Endothelial cell of umbilical vein (primary cell): Measurements from ENCODE around the gene SPSB1. TPM values are rescaled to one million over a fixed set of nuclear protein-coding genes. Genes with fewer than 3 reads are reported as not detected.

Experiments
- BruUV-seq: library from RNA; stranded (reverse); fragments of 400-500 nt; replicated peaks from 2 replicates; lab custom pipeline; 2021; lab: Mats Ljungman, UMichigan
- CTCF ChIA-PET: fragments of 300-600, 350-600 bp; sonication (Branson Sonifier 250); formaldehyde crosslinking; loops from one replicate; lab custom pipeline; 2021; ENCODE audit warnings: antibody characterized with exemption, inconsistent platforms; lab: Charles Lee
- POLR2A ChIA-PET: fragments of 300-600, 350-600 bp; sonication (Branson Sonifier 250); formaldehyde crosslinking; loops from one replicate; lab custom pipeline; 2021; ENCODE audit warnings: antibody characterized with exemption, inconsistent platforms; lab: Charles Lee
- DNase-seq: peaks from one replicate; pipeline ENCODE4 v3.0.0-alpha.2; 2011; ENCODE audit warnings: low read depth, low spot score
- FAIRE-seq: peaks from 2 replicates; lab custom pipeline; 2011; peaks lifted over from hg19 to GRCh38; lab: Jason Lieb, UNC
- H2AFZ ChIP-seq: 2 replicates; pipeline ENCODE4 v1.6.0; 2012; ENCODE audit warnings: low read depth, low read length, control low read depth, inconsistent platforms
- H3K27ac ChIP-seq: 2 replicates; pipeline ENCODE4 v1.5.1; 2011; ENCODE audit warnings: low read depth, mild to moderate bottlenecking, control low read depth, low read length, moderate library complexity; ENCODE audit not compliant: insufficient read depth
- H3K27me3 ChIP-seq, 2 experiments: 2 replicates each; pipeline versions ENCODE4 v1.6.0 to v1.6.1; 2011; ENCODE audit warnings: low read length in 2 of 2, mixed read lengths in 1 of 2; ENCODE audit not compliant: control insufficient read depth in 2 of 2, insufficient read depth in 2 of 2
- H3K36me3 ChIP-seq, 2 experiments: 2 replicates in 1 of 2; 3 replicates in 1 of 2; pipeline ENCODE4 v1.5.1; 2011; ENCODE audit warnings: low read length in 2 of 2, mild to moderate bottlenecking in 1 of 2, moderate library complexity in 1 of 2; ENCODE audit not compliant: control insufficient read depth in 2 of 2, insufficient read depth in 2 of 2; ENCODE audit errors: extremely low read depth in 1 of 2
- H3K4me1 ChIP-seq: 3 replicates; pipeline ENCODE4 v1.5.1; 2011; ENCODE audit warnings: mild to moderate bottlenecking, low read length; ENCODE audit not compliant: control insufficient read depth, insufficient read depth; ENCODE audit errors: extremely low read depth
- H3K4me2 ChIP-seq: 2 replicates; pipeline ENCODE4 v1.6.1; 2011; ENCODE audit warnings: low read length, control low read depth, mixed read lengths; ENCODE audit not compliant: insufficient read depth
- H3K4me3 ChIP-seq, 3 experiments: fragments of 200-600 bp in 1 of 3; sonication (generic), shearing (Covaris generic) in 1 of 3; replicated peaks in 1 of 3; 2 replicates each; pipeline ENCODE4 v1.5.1; 2011 to 2016; ENCODE audit warnings: control low read depth in 3 of 3, low read length in 3 of 3, mild to moderate bottlenecking in 2 of 3, inconsistent platforms in 1 of 3, low read depth in 1 of 3, moderate library complexity in 1 of 3; ENCODE audit not compliant: insufficient read depth in 1 of 3
- H3K79me2 ChIP-seq: 2 replicates; pipeline ENCODE4 v1.6.0; 2012; ENCODE audit warnings: low read length, inconsistent platforms; ENCODE audit not compliant: control insufficient read depth, insufficient read depth
- H3K9ac ChIP-seq: replicated peaks from 2 replicates; pipeline ENCODE3; 2011; ENCODE audit warnings: low read length, control low read depth; ENCODE audit not compliant: insufficient read depth; ENCODE audit errors: extremely low read depth
- H3K9me1 ChIP-seq: replicated peaks from 3 replicates; pipeline ENCODE4 v1.6.0; 2011; ENCODE audit warnings: mild to moderate bottlenecking, low read length; ENCODE audit not compliant: control insufficient read depth, insufficient read depth; ENCODE audit errors: extremely low read depth
- H3K9me3 ChIP-seq: replicated peaks from 2 replicates; pipeline ENCODE4 v1.5.1; 2012; ENCODE audit warnings: low read length, inconsistent platforms; ENCODE audit not compliant: control insufficient read depth, insufficient read depth
- H4K20me1 ChIP-seq: replicated peaks from 2 replicates; pipeline ENCODE3; 2011; ENCODE audit warnings: mild to moderate bottlenecking, low read length; ENCODE audit not compliant: control insufficient read depth, insufficient read depth; ENCODE audit errors: extremely low read depth
- EZH2 ChIP-seq: IDR thresholded peaks from 2 replicates; pipeline ENCODE4 v1.6.1; 2012; ENCODE audit warnings: borderline replicate concordance, low read depth, mild to moderate bottlenecking, moderate library complexity, low read length, inconsistent platforms; ENCODE audit not compliant: severe bottlenecking
- FOS ChIP-seq: IDR thresholded peaks from 2 replicates; pipeline ENCODE4 v1.6.1; 2011; ENCODE audit warnings: mild to moderate bottlenecking, low read length, moderate library complexity, borderline replicate concordance; ENCODE audit not compliant: insufficient read depth
- GATA2 ChIP-seq: IDR thresholded peaks from 2 replicates; pipeline ENCODE4 v1.7.0; 2011; ENCODE audit warnings: low read depth, mild to moderate bottlenecking, moderate library complexity, mixed read lengths, low read length; ENCODE audit not compliant: insufficient read length, insufficient read depth
- JUN ChIP-seq: IDR thresholded peaks from 2 replicates; pipeline ENCODE4 v1.6.1; 2011; ENCODE audit warnings: borderline replicate concordance, low read depth; ENCODE audit not compliant: insufficient read length, insufficient read depth
- MYC ChIP-seq: IDR thresholded peaks from one replicate; pipeline ENCODE4 v1.6.1; 2011; ENCODE audit warnings: mild to moderate bottlenecking, low read depth, low read length
- POLR2A ChIP-seq: IDR thresholded peaks from 2 replicates; pipeline ENCODE4 v1.6.1; 2012; ENCODE audit warnings: low read depth, mild to moderate bottlenecking, control low read depth, low read length
- POLR2AphosphoS5 ChIP-seq: IDR thresholded peaks from 2 replicates; pipeline ENCODE4 v1.6.1; 2012; ENCODE audit warnings: low read depth, mild to moderate bottlenecking, control low read depth, low read length, moderate library complexity; ENCODE audit not compliant: insufficient read depth
- dilution Hi-C: fragments of 300-500 bp; cut with MboI; formaldehyde crosslinking; loops from one replicate; pipeline ENCODE4 v1.15.0; 2019; ENCODE audit warnings: low sequenced_read_pairs; ENCODE audit not compliant: extremely low pct_ligation_motif_present
- intact Hi-C: fragments of 100-400 bp; cut with micrococcal nuclease; formaldehyde crosslinking; loops from one replicate; pipeline ENCODE4 v1.10.0; 2022
- polyA plus RNA-seq, 4 experiments: library from polyadenylated mRNA; depleted of rRNA in 3 of 4; stranded (reverse) in 3 of 4; unstranded in 1 of 4; fragments of >200 nt; gene quantifications; 2 replicates each; pipeline versions ENCODE4 v1.2.1 to v1.2.3, GENCODE V29; 2011 to 2012; ENCODE audit warnings: missing spikeins in 1 of 4
- total RNA-seq: library from RNA; stranded (reverse); gene quantifications from 2 replicates; pipeline ENCODE4 v1.2.3, GENCODE V29; 2021
- TF ChIP-seq, protein P1 (sequence below), 2 donors: IDR thresholded peaks; 1 replicate in 1 of 2; 2 replicates in 1 of 2; pipeline ENCODE4 v1.5.1; 2011; ENCODE audit warnings: low read length in 2 of 2, mild to moderate bottlenecking in 2 of 2, moderate library complexity in 2 of 2, control low read depth in 1 of 2, inconsistent platforms in 1 of 2, low read depth in 1 of 2; ENCODE audit not compliant: insufficient read depth in 1 of 2; ENCODE audit errors: extremely low read depth in 1 of 2
- TF ChIP-seq, protein P2 (sequence below): IDR thresholded peaks from 2 replicates; pipeline ENCODE4 v1.6.1; 2011; ENCODE audit not compliant: insufficient read depth, insufficient read length

SPSB1 gene
- total and polyA plus RNA-seq, 2 donors (not counting 3 experiments of a cell fraction or from before 2014, with no cell fraction given): 41.9 to 61.2 TPM

DNA sequence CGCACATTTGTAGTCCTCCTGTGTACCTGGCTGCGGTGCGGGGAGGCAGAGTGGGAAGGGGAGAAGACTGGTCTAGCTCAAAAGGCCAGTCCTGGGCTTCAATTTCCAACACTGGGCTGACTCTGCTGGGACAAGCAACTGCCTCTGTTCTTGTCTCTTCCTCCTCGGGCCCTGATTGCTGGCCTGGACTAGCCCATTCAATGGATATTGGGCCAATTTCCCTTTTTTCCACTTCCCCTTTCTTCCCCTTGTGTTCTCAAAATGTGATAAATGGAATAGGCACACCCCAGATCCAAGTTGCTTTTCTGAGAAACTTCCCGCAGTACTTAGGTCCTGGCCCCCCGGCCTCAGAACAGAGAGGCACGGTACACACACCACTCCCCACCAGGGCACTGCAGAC lies 48.2 kb downstream of the SPSB1 start:
- Histone ChIP-seq H3K9ac (no peak overlapping the region), H3K4me3 (no peak overlapping the region), H3K27ac (peak overlapping the region; percentile 40), H3K36me3 (peaks cover 2% of the 10 kb centered on the region in 2 experiments), H3K9me1 (no peaks in the 10 kb centered on the region), H3K27me3 (no peaks in the 10 kb centered on the region), H2AFZ (no peak overlapping the region), H4K20me1 (no peaks in the 10 kb centered on the region), H3K4me2 (no peak overlapping the region), H3K79me2 (peaks cover 91% of the 10 kb centered on the region), H3K4me1 (peaks cover 23% of the 10 kb centered on the region), H3K9me3 (no peaks in the 10 kb centered on the region)
- ChIA-PET POLR2A (interaction anchor here (0.6 kb wide), 1 partner anchor 862 kb away, joined by 3 read pairs; no protein-coding TSS in a partner anchor), CTCF (interaction anchor here (0.9 to 1.8 kb wide), 3 partner anchors 10 to 73 kb away, joined by 3 to 4 read pairs (median 3); no protein-coding TSS in a partner anchor)
- dilution Hi-C loops: no loop called here
- intact Hi-C loops: no loop called here
- TF ChIP-seq FOS: no peak
- TF ChIP-seq POLR2A: no peak
- TF ChIP-seq, protein P1, sequence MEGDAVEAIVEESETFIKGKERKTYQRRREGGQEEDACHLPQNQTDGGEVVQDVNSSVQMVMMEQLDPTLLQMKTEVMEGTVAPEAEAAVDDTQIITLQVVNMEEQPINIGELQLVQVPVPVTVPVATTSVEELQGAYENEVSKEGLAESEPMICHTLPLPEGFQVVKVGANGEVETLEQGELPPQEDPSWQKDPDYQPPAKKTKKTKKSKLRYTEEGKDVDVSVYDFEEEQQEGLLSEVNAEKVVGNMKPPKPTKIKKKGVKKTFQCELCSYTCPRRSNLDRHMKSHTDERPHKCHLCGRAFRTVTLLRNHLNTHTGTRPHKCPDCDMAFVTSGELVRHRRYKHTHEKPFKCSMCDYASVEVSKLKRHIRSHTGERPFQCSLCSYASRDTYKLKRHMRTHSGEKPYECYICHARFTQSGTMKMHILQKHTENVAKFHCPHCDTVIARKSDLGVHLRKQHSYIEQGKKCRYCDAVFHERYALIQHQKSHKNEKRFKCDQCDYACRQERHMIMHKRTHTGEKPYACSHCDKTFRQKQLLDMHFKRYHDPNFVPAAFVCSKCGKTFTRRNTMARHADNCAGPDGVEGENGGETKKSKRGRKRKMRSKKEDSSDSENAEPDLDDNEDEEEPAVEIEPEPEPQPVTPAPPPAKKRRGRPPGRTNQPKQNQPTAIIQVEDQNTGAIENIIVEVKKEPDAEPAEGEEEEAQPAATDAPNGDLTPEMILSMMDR (IDR thresholded peaks at IDR 0.05; ENCODE audit: extremely low read depth in 1 of 2, insufficient read depth in 1 of 2, low read depth in 1 of 2, low read length in 2 of 2): no peak
- TF ChIP-seq MYC: no peak
- no peak for TF ChIP-seq GATA2
- no peak for TF ChIP-seq EZH2
- TF ChIP-seq POLR2AphosphoS5: no peak
- TF ChIP-seq, protein P2, sequence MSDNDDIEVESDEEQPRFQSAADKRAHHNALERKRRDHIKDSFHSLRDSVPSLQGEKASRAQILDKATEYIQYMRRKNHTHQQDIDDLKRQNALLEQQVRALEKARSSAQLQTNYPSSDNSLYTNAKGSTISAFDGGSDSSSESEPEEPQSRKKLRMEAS: no peak
- TF ChIP-seq JUN: no peak
- FAIRE-seq (no peak), DNase-seq (no peak)
- BruUV-seq: no TSS peak
